Mesendoderm (in vitro differentiated cells): ENCODE results near the gene GRK2.

ENCODE experiments used
- DNase-seq: peaks from one replicate; pipeline ENCODE4 v3.0.0; 2013
- H2AK5ac ChIP-seq: 2 replicates; pipeline ENCODE4 v1.6.1; 2013; ENCODE audit warnings: low read length, inconsistent platforms
- H2BK120ac ChIP-seq: 2 replicates; pipeline ENCODE4 v1.6.1; 2013; ENCODE audit warnings: low read depth, mild to moderate bottlenecking, low read length, moderate library complexity, mixed read lengths
- H2BK15ac ChIP-seq: replicated peaks from 2 replicates; pipeline ENCODE4 v1.6.1; 2013; ENCODE audit warnings: low read depth, mild to moderate bottlenecking, moderate library complexity
- H2BK5ac ChIP-seq: 2 replicates; pipeline ENCODE4 v1.6.1; 2013; ENCODE audit warnings: low read length, inconsistent platforms
- H3K18ac ChIP-seq: 2 replicates; pipeline ENCODE4 v1.6.1; 2013; ENCODE audit warnings: mild to moderate bottlenecking, low read length, mixed read lengths
- H3K23ac ChIP-seq: one replicate; pipeline ENCODE4 v1.6.1; 2013; ENCODE audit warnings: low read length
- H3K27ac ChIP-seq: 2 replicates; pipeline ENCODE4 v1.5.1; 2013; ENCODE audit warnings: low read depth, mild to moderate bottlenecking, inconsistent platforms, low read length, moderate library complexity
- H3K27me3 ChIP-seq: 2 replicates; pipeline ENCODE4 v1.6.1; 2013; ENCODE audit warnings: low read length, control low read depth, mild to moderate bottlenecking, inconsistent platforms; ENCODE audit not compliant: insufficient read depth, poor library complexity
- H3K36me3 ChIP-seq: 2 replicates; pipeline ENCODE4 v1.6.1; 2013; ENCODE audit warnings: low read length, inconsistent platforms; ENCODE audit not compliant: control insufficient read depth, insufficient read depth
- H3K4ac ChIP-seq: one replicate; pipeline ENCODE4 v1.6.1; 2013; ENCODE audit warnings: low read depth, mild to moderate bottlenecking, low read length, moderate library complexity
- H3K4me1 ChIP-seq: 2 replicates; pipeline ENCODE4 v1.6.1; 2013; ENCODE audit warnings: low read depth, low read length, inconsistent platforms; ENCODE audit not compliant: control insufficient read depth
- H3K4me2 ChIP-seq: 2 replicates; pipeline ENCODE4 v1.6.1; 2013; ENCODE audit warnings: low read length
- H3K4me3 ChIP-seq: 2 replicates; pipeline ENCODE4 v1.5.1; 2013; ENCODE audit warnings: mild to moderate bottlenecking, low read length
- H3K56ac ChIP-seq: one replicate; pipeline ENCODE4 v1.6.1; 2013; ENCODE audit warnings: low read length
- H3K79me1 ChIP-seq: 2 replicates; pipeline ENCODE4 v1.6.1; 2013; ENCODE audit warnings: low read length, inconsistent platforms
- H3K79me2 ChIP-seq: 2 replicates; pipeline ENCODE4 v1.6.1; 2013; ENCODE audit warnings: mild to moderate bottlenecking, low read length; ENCODE audit not compliant: control insufficient read depth, insufficient read depth
- H3K9ac ChIP-seq: 2 replicates; pipeline ENCODE4 v1.6.1; 2013; ENCODE audit warnings: low read length, inconsistent platforms
- H4K5ac ChIP-seq: one replicate; pipeline ENCODE4 v1.6.1; 2013; ENCODE audit warnings: low read length
- H4K8ac ChIP-seq: one replicate; pipeline ENCODE4 v1.6.1; 2013; ENCODE audit warnings: low read depth, mild to moderate bottlenecking, control low read depth, low read length, moderate library complexity
- WGBS: extraction: QIAGEN DNeasy Blood & Tissue Kit; methylation state at CpG from one replicate; pipeline ENCODE4 v1.1.7; 2013; ENCODE audit warnings: low lambda C conversion rate, missing lambda C conversion rate; ENCODE audit not compliant: insufficient coverage; ENCODE audit errors: extremely low coverage; 5-methylcytosine and 5-hydroxymethylcytosine counted together

Gene GRK2

GRCh38 chr11:67301313-67301921 is 35.1 kb downstream of the GRK2 start:
- no peak overlapping the region for H3K18ac ChIP-seq
- H2AK5ac ChIP-seq: no peak overlapping the region
- H3K9ac ChIP-seq: peak overlapping the region; percentile 58
- no peaks in the 10 kb centered on the region for H3K79me2 ChIP-seq
- H3K4me2 ChIP-seq: no peak overlapping the region
- no peak overlapping the region for H3K4ac ChIP-seq
- WGBS: no CpG with 5 or more reads among the region's 28 CpGs
- no peak overlapping the region for H4K8ac ChIP-seq
- H3K27me3 ChIP-seq: no peaks in the 10 kb centered on the region
- no peak overlapping the region for H3K27ac ChIP-seq
- no peaks in the 10 kb centered on the region for H3K79me1 ChIP-seq
- no peak for DNase-seq
- no peak overlapping the region for H4K5ac ChIP-seq
- H2BK15ac ChIP-seq: no peak overlapping the region
- H3K56ac ChIP-seq: peak overlapping the region; percentile 71
- no peak overlapping the region for H3K4me3 ChIP-seq
- H3K23ac ChIP-seq: no peak overlapping the region
- H2BK120ac ChIP-seq: no peak overlapping the region
- H3K36me3 ChIP-seq: peaks cover 10% of the 10 kb centered on the region
- peaks cover 7% of the 10 kb centered on the region for H3K4me1 ChIP-seq
- H2BK5ac ChIP-seq: no peak overlapping the region

GRCh38 chr11:67301951-67302516 is 35.8 kb downstream of the GRK2 start:
- H3K9ac ChIP-seq: peak overlapping the region; percentile 78
- H3K27ac ChIP-seq: peak overlapping the region; percentile 84
- H3K4me1 ChIP-seq: peaks cover 7% of the 10 kb centered on the region
- no peak overlapping the region for H4K5ac ChIP-seq
- peak; percentile 75 for DNase-seq
- H3K27me3 ChIP-seq: no peaks in the 10 kb centered on the region
- H3K36me3 ChIP-seq: peaks cover 10% of the 10 kb centered on the region
- H2BK15ac ChIP-seq: no peak overlapping the region
- H3K4ac ChIP-seq: no peak overlapping the region
- no peak overlapping the region for H2BK5ac ChIP-seq
- no peak overlapping the region for H3K4me2 ChIP-seq
- H2BK120ac ChIP-seq: no peak overlapping the region
- H3K56ac ChIP-seq: peak overlapping the region; percentile 93
- no peak overlapping the region for H4K8ac ChIP-seq
- H2AK5ac ChIP-seq: no peak overlapping the region
- no peaks in the 10 kb centered on the region for H3K79me2 ChIP-seq
- WGBS: no CpG with 5 or more reads among the region's 15 CpGs
- no peak overlapping the region for H3K18ac ChIP-seq
- no peak overlapping the region for H3K4me3 ChIP-seq
- H3K79me1 ChIP-seq: no peaks in the 10 kb centered on the region
- no peak overlapping the region for H3K23ac ChIP-seq

GRCh38 chr11:67302571-67303131 is 36.4 kb downstream of the GRK2 start:
- no peak overlapping the region for H2AK5ac ChIP-seq
- H3K27ac ChIP-seq: peak overlapping the region; percentile 84
- H3K4ac ChIP-seq: peak overlapping the region; percentile 7
- peak overlapping the region; percentile 32 for H3K4me3 ChIP-seq
- no peak overlapping the region for H4K8ac ChIP-seq
- peak overlapping the region; percentile 93 for H3K56ac ChIP-seq
- H2BK5ac ChIP-seq: no peak overlapping the region
- H3K9ac ChIP-seq: peak overlapping the region; percentile 78
- peak overlapping the region; percentile 91 for H3K4me2 ChIP-seq
- H3K18ac ChIP-seq: peak overlapping the region; percentile 65
- H2BK15ac ChIP-seq: no peak overlapping the region
- DNase-seq: peak; percentile 80
- H3K79me2 ChIP-seq: no peaks in the 10 kb centered on the region
- WGBS: no CpG with 5 or more reads among the region's 23 CpGs
- no peak overlapping the region for H4K5ac ChIP-seq
- peak overlapping the region; percentile 38 for H3K23ac ChIP-seq
- H3K27me3 ChIP-seq: no peaks in the 10 kb centered on the region
- H3K79me1 ChIP-seq: no peaks in the 10 kb centered on the region
- H2BK120ac ChIP-seq: no peak overlapping the region
- peaks cover 10% of the 10 kb centered on the region for H3K36me3 ChIP-seq
- H3K4me1 ChIP-seq: peaks cover 7% of the 10 kb centered on the region

GRCh38 chr11:67303132-67303834 is 37.0 kb downstream of the GRK2 start, which contains the start of gene SSH3:
Gene SSH3, plus strand, starts transcription at chr11:67303530. Its CDS starts 96 bp downstream, at chr11:67303626.
- Histone ChIP-seq H3K79me2 (no peaks in the 10 kb centered on the region), H4K5ac (no peak within 1 kb of the TSS), H2BK120ac (peak within 1 kb of the TSS; percentile 33), H3K79me1 (no peaks in the 10 kb centered on the region), H3K18ac (peak within 1 kb of the TSS; percentile 69), H4K8ac (no peak within 1 kb of the TSS), H3K4ac (peak within 1 kb of the TSS; percentile 90), H3K4me1 (peaks cover 7% of the 10 kb centered on the region), H3K56ac (peak within 1 kb of the TSS; percentile 93), H3K27ac (peak within 1 kb of the TSS; percentile 84), H3K4me3 (peak within 1 kb of the TSS; percentile 73), H3K36me3 (peaks cover 10% of the 10 kb centered on the region), H3K23ac (peak within 1 kb of the TSS; percentile 97), H2BK15ac (no peak within 1 kb of the TSS), H3K27me3 (no peaks in the 10 kb centered on the region), H2BK5ac (peak within 1 kb of the TSS; percentile 55), H3K4me2 (peak within 1 kb of the TSS; percentile 94), H2AK5ac (peak within 1 kb of the TSS; percentile 74), H3K9ac (peak within 1 kb of the TSS; percentile 83)
- WGBS: no CpG with 5 or more reads among the region's 65 CpGs
- DNase-seq: peak; percentile 87

- Histone ChIP-seq H4K8ac (no peak overlapping the region), H3K36me3 (peaks cover 10% of the 10 kb centered on the region), H2AK5ac (peak overlapping the region; percentile 74), H3K4me3 (peak overlapping the region; percentile 73), H4K5ac (no peak overlapping the region), H3K4me1 (peaks cover 7% of the 10 kb centered on the region), H3K18ac (peak overlapping the region; percentile 69), H3K27me3 (no peaks in the 10 kb centered on the region), H2BK5ac (no peak overlapping the region), H2BK120ac (peak overlapping the region; percentile 33), H3K4me2 (peak overlapping the region; percentile 94), H3K79me1 (no peaks in the 10 kb centered on the region), H3K23ac (peak overlapping the region; percentile 97), H3K9ac (peak overlapping the region; percentile 83), H3K56ac (peak overlapping the region; percentile 92), H3K4ac (peak overlapping the region; percentile 90), H2BK15ac (no peak overlapping the region), H3K27ac (peak overlapping the region; percentile 64), H3K79me2 (no peaks in the 10 kb centered on the region)
- WGBS: no CpG with 5 or more reads among the region's 43 CpGs
- peak; percentile 70 for DNase-seq
Measured at GRCh38 chr11:67303835-67304411, 37.6 kb downstream of the GRK2 start.
